Panc1 (cell line): Measurements from ENCODE around the gene MNT. TPM values are rescaled to one million over a fixed set of nuclear protein-coding genes. Genes with fewer than 3 reads are reported as not detected.

Source experiments
- ATAC-seq: fragments of 200-7000 bp; cut with Tn5 transposase; 2 replicates; pipeline ENCODE4 v1.9.1; 2020; ENCODE audit warnings: mild to moderate bottlenecking, moderate library complexity
- BruUV-seq: library from RNA; stranded (reverse); fragments of 400-500 nt; replicated peaks from 2 replicates; lab custom pipeline; 2021; lab: Mats Ljungman, UMichigan
- CTCF ChIA-PET: fragments of 300-600 bp; sonication (Branson Sonifier 250); formaldehyde crosslinking; loops from one replicate; lab custom pipeline; 2022; ENCODE audit warnings: antibody characterized with exemption; lab: Charles Lee
- POLR2A ChIA-PET: fragments of 300-600 bp; sonication (Branson Sonifier 250); formaldehyde crosslinking; loops from one replicate; lab custom pipeline; 2022; ENCODE audit warnings: antibody characterized with exemption; lab: Charles Lee
- DNase-seq: peaks from one replicate; pipeline ENCODE4 v3.0.0-alpha.2; 2010; ENCODE audit warnings: low read depth, low spot score
- H3K27ac ChIP-seq: 2 replicates; pipeline ENCODE4 v1.5.1; 2011; ENCODE audit warnings: mild to moderate bottlenecking, low read length, inconsistent platforms
- H3K27me3 ChIP-seq: fragments of 200-500 bp; sonication (Bioruptor generic); 2 replicates; pipeline ENCODE4 v1.6.0; 2014; ENCODE audit warnings: low read length, inconsistent platforms; ENCODE audit not compliant: control insufficient read depth, insufficient read depth
- H3K36me3 ChIP-seq: fragments of 200-500 bp; sonication (Bioruptor generic); 2 replicates; pipeline ENCODE4 v1.5.1; 2014; ENCODE audit warnings: inconsistent platforms, mild to moderate bottlenecking, low read length, moderate library complexity; ENCODE audit not compliant: control insufficient read depth, insufficient read depth
- H3K4me1 ChIP-seq: 2 replicates; pipeline ENCODE4 v1.5.1; 2011; ENCODE audit warnings: inconsistent platforms, mild to moderate bottlenecking, low read length, moderate library complexity; ENCODE audit not compliant: control insufficient read depth, insufficient read depth
- H3K4me3 ChIP-seq, 2 experiments: 2 replicates each; pipeline ENCODE4 v1.5.1; 2011 to 2012; ENCODE audit warnings: low read depth in 2 of 2, low read length in 2 of 2, mild to moderate bottlenecking in 2 of 2, inconsistent platforms in 1 of 2, moderate library complexity in 1 of 2
- H3K9me3 ChIP-seq: fragments of 200-500 bp; sonication (Bioruptor generic); 2 replicates; pipeline ENCODE4 v1.5.1; 2014; ENCODE audit warnings: low read depth, mild to moderate bottlenecking, inconsistent platforms, low read length, moderate library complexity; ENCODE audit not compliant: control insufficient read depth, insufficient read depth
- CTCF ChIP-seq: fragments of 450-650 bp; IDR thresholded peaks from 2 replicates; pipeline ENCODE4 v1.5.1; 2017; ENCODE audit warnings: mild to moderate bottlenecking
- POLR2AphosphoS5 ChIP-seq: IDR thresholded peaks from 2 replicates; pipeline ENCODE4 v1.6.1; 2012; ENCODE audit warnings: mild to moderate bottlenecking, low read depth, low read length, moderate library complexity
- REST ChIP-seq, 2 experiments: IDR thresholded peaks; 2 replicates each; pipeline ENCODE4 v1.6.1; 2011 to 2012; ENCODE audit warnings: low read depth in 2 of 2, control low read depth in 1 of 2, low read length in 1 of 2, mild to moderate bottlenecking in 1 of 2, moderate library complexity in 1 of 2; ENCODE audit not compliant: insufficient read depth in 1 of 2
- SIN3A ChIP-seq: IDR thresholded peaks from 2 replicates; pipeline ENCODE4 v1.6.1; 2012; ENCODE audit warnings: low read depth, mild to moderate bottlenecking, low read length, moderate library complexity, borderline replicate concordance; ENCODE audit not compliant: insufficient read depth
- TCF7L2 ChIP-seq: IDR thresholded peaks from 2 replicates; pipeline ENCODE4 v1.6.1; 2011; ENCODE audit warnings: mild to moderate bottlenecking, low read depth, low read length, inconsistent platforms
- in situ Hi-C: cut with HindIII; loops from 2 replicates; pipeline ENCODE4 v1.10.0; 2016; ENCODE audit warnings: low sequenced_read_pairs, low pct_unique_long_range_greater_than_20kb
- intact Hi-C: fragments of 100-400 bp; cut with micrococcal nuclease; formaldehyde crosslinking; loops from one replicate; pipeline ENCODE4 v1.10.0; 2022; ENCODE audit not compliant: unreplicated experiment
- total RNA-seq: library from RNA; stranded (reverse); gene quantifications from one replicate; pipeline ENCODE4 v1.2.1, GENCODE V29; 2021; ENCODE audit not compliant: unreplicated experiment

The MNT gene
- total RNA-seq, 1 experiment from 2014 or later, result 31.8 TPM

- no TSS peak for BruUV-seq
- H3K27me3 ChIP-seq, result no peaks in the 10 kb centered on the region
- DNase-seq, result no peak
- H3K27ac ChIP-seq, result no peak overlapping the region
- no peak for TF ChIP-seq POLR2AphosphoS5
- no peak for TF ChIP-seq CTCF
- no peak for TF ChIP-seq REST (IDR thresholded peaks at IDR 0.05; ENCODE audit: insufficient read depth in 1 of 2, low read depth in 2 of 2, low read length in 1 of 2)
- no peak for TF ChIP-seq TCF7L2
- no peak for TF ChIP-seq SIN3A
- H3K9me3 ChIP-seq, result no peaks in the 10 kb centered on the region
- ChIA-PET CTCF (no interaction called here), POLR2A (no interaction called here)
- no peaks in the 10 kb centered on the region for H3K36me3 ChIP-seq
- intact Hi-C loops, result no loop called here
- in situ Hi-C loops, result no loop called here
- no peak overlapping the region for H3K4me3 ChIP-seq
- H3K4me1 ChIP-seq, result no peaks in the 10 kb centered on the region
- 0 out of 2 replicates have a peak, but pooled peaks have one; percentile 46 for ATAC-seq
Measured at GRCh38 chr17:2347805-2348685, 52.8 kb downstream of the MNT start.

- H3K4me1 ChIP-seq, result no peaks in the 10 kb centered on the region
- no peak for DNase-seq
- ChIA-PET CTCF (no interaction called here), POLR2A (no interaction called here)
- intact Hi-C loops, result no loop called here
- no peaks in the 10 kb centered on the region for H3K36me3 ChIP-seq
- no peak overlapping the region for H3K27ac ChIP-seq
- no peaks in the 10 kb centered on the region for H3K9me3 ChIP-seq
- in situ Hi-C loops, result no loop called here
- ATAC-seq, result no peak
- BruUV-seq, result no TSS peak
- H3K27me3 ChIP-seq, result no peaks in the 10 kb centered on the region
- H3K4me3 ChIP-seq, result no peak overlapping the region
- TF ChIP-seq SIN3A (no peak), REST (IDR thresholded peaks at IDR 0.05; ENCODE audit: insufficient read depth in 1 of 2, low read depth in 2 of 2, low read length in 1 of 2) (no peak), POLR2AphosphoS5 (no peak), CTCF (no peak), TCF7L2 (no peak)
Measured at GRCh38 chr17:2346475-2346874, 54.4 kb downstream of the MNT start.
